Measurements from ENCODE around the gene ARL16.

GRCh38 chr17:81706232-81706611 is 22.6 kb upstream of the ARL16 start:
- TF ChIP-seq RFX5 (IDR thresholded peaks at IDR 0.05) (no peak), CTCF (IDR thresholded peaks at IDR 0.05) (no peak), BHLHE40 (IDR thresholded peaks at IDR 0.05; ENCODE audit: low read depth, low read length) (no peak), POLR2A (IDR thresholded peaks at IDR 0.05; ENCODE audit: low read length) (no peak), ZFP36 (IDR thresholded peaks at IDR 0.05; ENCODE audit: borderline replicate concordance, partially characterized antibody) (no peak), JUN (IDR thresholded peaks at IDR 0.05) (no peak), HMGXB4 (CRISPR knock-in tag; IDR thresholded peaks at IDR 0.05; ENCODE audit: borderline replicate concordance) (no peak), EP300 (IDR thresholded peaks at IDR 0.05) (no peak), CEBPB (IDR thresholded peaks at IDR 0.05) (no peak)
- TF ChIP-seq, protein P1, sequence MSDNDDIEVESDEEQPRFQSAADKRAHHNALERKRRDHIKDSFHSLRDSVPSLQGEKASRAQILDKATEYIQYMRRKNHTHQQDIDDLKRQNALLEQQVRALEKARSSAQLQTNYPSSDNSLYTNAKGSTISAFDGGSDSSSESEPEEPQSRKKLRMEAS (IDR thresholded peaks at IDR 0.05), result no peak
